H1 (cell line): ENCODE results near the gene FIZ1. TPM values are rescaled to one million over a fixed set of nuclear protein-coding genes. Genes with fewer than 3 reads are reported as not detected.

Experiments
- CHD7 ChIP-seq: fragments of 300-600 bp; sonication (generic); IDR thresholded peaks from 2 replicates; pipeline ENCODE4 v1.7.1; 2012; ENCODE audit warnings: low read length, moderate library complexity, mild to moderate bottlenecking, inconsistent platforms; ENCODE audit not compliant: insufficient replicate concordance
- polyA plus RNA-seq, 7 experiments: library from polyadenylated mRNA; depleted of rRNA in 3 of 7; stranded (reverse) in 5 of 7; unstranded in 2 of 7; fragments of >200 nt in 5 of 7; fragments of 200-250 nt in 2 of 7; gene quantifications; 1 replicate in 5 of 7; 2 replicates in 1 of 7; 4 replicates in 1 of 7; pipeline versions ENCODE4 v1.2.1 to v1.2.3, GENCODE V29; 2011 to 2013; ENCODE audit warnings: missing spikeins in 2 of 7, mixed read lengths in 2 of 7
- total RNA-seq: library from RNA; stranded (reverse); fragmentation: NEBNext Ultra II Directional; extraction: Animal tissue kit (Norgen Biotek cat#: 25700); gene quantifications from 2 replicates; pipeline ENCODE4 v1.2.1, GENCODE V29; 2021

FIZ1 gene
- total and polyA plus RNA-seq, 2 of the 8 experiments (the other 6 are each of a cell fraction or from before 2014, with no cell fraction given): 9.1 to 18.5 TPM

- no peak for TF ChIP-seq CHD7
Measured at GRCh38 chr19:55614711-55615542, 15.6 kb upstream of the FIZ1 start (continued).
